Neural progenitor cell (in vitro differentiated cells): ENCODE data around the gene CHDH.

Source experiments
- EZH2 ChIP-seq: fragments of 200-600 bp; sonication (generic); IDR thresholded peaks from 2 replicates; pipeline ENCODE4 v1.6.1; 2017; ENCODE audit warnings: antibody characterized with exemption, mild to moderate bottlenecking, moderate library complexity
- EZH2phosphoT487 ChIP-seq: fragments of 200-600 bp; sonication (generic); IDR thresholded peaks from 2 replicates; pipeline ENCODE4 v1.6.1; 2017; ENCODE audit warnings: antibody characterized with exemption
- TF ChIP-seq, protein P1 (sequence below): fragments of 200-600 bp; sonication (generic); IDR thresholded peaks from 2 replicates; pipeline ENCODE4 v1.5.1; 2017; ENCODE audit warnings: antibody characterized with exemption, mild to moderate bottlenecking

DNA sequence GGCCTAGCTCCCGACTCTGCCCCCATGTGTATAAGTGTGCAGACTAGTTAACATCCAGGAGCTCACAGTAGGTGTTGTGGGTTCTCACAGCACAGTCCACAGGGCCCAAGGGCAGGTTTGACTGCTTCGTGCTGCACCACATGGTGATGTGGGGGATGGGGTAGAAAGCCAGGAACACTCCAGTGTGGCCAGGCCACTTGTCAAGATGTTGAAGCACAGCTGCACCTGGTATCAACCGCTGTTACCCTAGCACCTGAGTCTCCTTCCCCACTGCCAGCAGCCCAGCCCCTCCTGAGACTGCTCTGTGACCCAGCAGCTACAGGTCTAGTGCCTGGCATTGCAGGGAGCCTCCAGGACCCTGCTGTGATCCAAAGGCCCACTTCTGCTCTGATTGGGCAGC lies 53.4 kb downstream of the CHDH start:
- TF ChIP-seq EZH2 (no peak), EZH2phosphoT487 (no peak)
- TF ChIP-seq, protein P1, sequence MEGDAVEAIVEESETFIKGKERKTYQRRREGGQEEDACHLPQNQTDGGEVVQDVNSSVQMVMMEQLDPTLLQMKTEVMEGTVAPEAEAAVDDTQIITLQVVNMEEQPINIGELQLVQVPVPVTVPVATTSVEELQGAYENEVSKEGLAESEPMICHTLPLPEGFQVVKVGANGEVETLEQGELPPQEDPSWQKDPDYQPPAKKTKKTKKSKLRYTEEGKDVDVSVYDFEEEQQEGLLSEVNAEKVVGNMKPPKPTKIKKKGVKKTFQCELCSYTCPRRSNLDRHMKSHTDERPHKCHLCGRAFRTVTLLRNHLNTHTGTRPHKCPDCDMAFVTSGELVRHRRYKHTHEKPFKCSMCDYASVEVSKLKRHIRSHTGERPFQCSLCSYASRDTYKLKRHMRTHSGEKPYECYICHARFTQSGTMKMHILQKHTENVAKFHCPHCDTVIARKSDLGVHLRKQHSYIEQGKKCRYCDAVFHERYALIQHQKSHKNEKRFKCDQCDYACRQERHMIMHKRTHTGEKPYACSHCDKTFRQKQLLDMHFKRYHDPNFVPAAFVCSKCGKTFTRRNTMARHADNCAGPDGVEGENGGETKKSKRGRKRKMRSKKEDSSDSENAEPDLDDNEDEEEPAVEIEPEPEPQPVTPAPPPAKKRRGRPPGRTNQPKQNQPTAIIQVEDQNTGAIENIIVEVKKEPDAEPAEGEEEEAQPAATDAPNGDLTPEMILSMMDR = no peak
